Ishikawa (cell line): ENCODE data around the gene DHX8.

ENCODE experiments used
- CEBPB ChIP-seq: IDR thresholded peaks from 2 replicates; pipeline ENCODE4 v1.6.1; 2012
- CREB1 ChIP-seq: IDR thresholded peaks from 2 replicates; pipeline ENCODE4 v1.6.1; 2012; ENCODE audit warnings: low read depth
- EGR1 ChIP-seq: IDR thresholded peaks from 2 replicates; pipeline ENCODE4 v1.6.1; 2012
- EP300 ChIP-seq: IDR thresholded peaks from 2 replicates; pipeline ENCODE4 v1.6.1; 2012; ENCODE audit warnings: borderline replicate concordance
- FOXM1 ChIP-seq: IDR thresholded peaks from 2 replicates; pipeline ENCODE4 v1.6.1; 2012; ENCODE audit warnings: low read depth, borderline replicate concordance
- NFIC ChIP-seq: IDR thresholded peaks from 2 replicates; pipeline ENCODE4 v1.6.1; 2012
- RAD21 ChIP-seq: IDR thresholded peaks from 2 replicates; pipeline ENCODE4 v1.6.1; 2012; ENCODE audit warnings: low read depth
- REST ChIP-seq: IDR thresholded peaks from 2 replicates; pipeline ENCODE4 v1.6.1; 2012; ENCODE audit warnings: low read depth, mild to moderate bottlenecking
- TAF1 ChIP-seq: IDR thresholded peaks from 2 replicates; pipeline ENCODE4 v1.6.1; 2012; ENCODE audit warnings: low read depth, mild to moderate bottlenecking
- TCF12 ChIP-seq: IDR thresholded peaks from 2 replicates; pipeline ENCODE4 v1.6.1; 2012; ENCODE audit warnings: low read depth
- TEAD4 ChIP-seq: IDR thresholded peaks from 2 replicates; pipeline ENCODE4 v1.6.1; 2012
- USF1 ChIP-seq: IDR thresholded peaks from 2 replicates; pipeline ENCODE4 v1.6.1; 2012
- YY1 ChIP-seq: IDR thresholded peaks from 2 replicates; pipeline ENCODE4 v1.6.1; 2012; ENCODE audit warnings: low read depth
- ZBTB7A ChIP-seq: IDR thresholded peaks from 2 replicates; pipeline ENCODE4 v1.6.1; 2012; ENCODE audit warnings: low read depth
- TF ChIP-seq, protein P1 (sequence below): IDR thresholded peaks from 2 replicates; pipeline ENCODE4 v1.6.1; 2012

The DHX8 gene

DNA sequence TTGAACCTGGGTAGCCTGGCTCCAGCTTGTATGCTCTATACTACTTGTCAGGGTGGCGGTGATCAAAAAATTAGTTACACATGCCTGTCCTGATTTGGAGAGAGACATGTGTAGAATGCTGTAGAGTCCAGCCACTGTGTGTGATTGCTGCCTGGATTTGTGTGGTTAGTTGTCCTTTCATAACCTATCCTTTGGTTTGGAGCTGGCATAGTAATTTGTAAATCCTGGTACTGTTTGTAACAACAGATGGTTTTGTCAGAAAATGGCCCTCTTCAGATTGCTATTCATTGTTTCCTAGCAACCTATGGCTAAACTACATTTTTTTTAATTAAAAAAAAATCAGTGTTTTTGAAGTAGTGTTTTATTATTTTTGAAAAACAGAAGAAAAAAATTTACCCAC, 31.9 kb downstream of the DHX8 start:
- TF ChIP-seq USF1 (no peak), TEAD4 (no peak), EGR1 (no peak), RAD21 (no peak), CREB1 (no peak), FOXM1 (no peak), CEBPB (no peak), TAF1 (no peak), TCF12 (no peak), REST (no peak)
- TF ChIP-seq, protein P1, sequence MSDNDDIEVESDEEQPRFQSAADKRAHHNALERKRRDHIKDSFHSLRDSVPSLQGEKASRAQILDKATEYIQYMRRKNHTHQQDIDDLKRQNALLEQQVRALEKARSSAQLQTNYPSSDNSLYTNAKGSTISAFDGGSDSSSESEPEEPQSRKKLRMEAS: no peak

- TF ChIP-seq RAD21 (no peak), CREB1 (no peak), TEAD4 (no peak), FOXM1 (no peak), EGR1 (no peak), ZBTB7A (no peak), USF1 (no peak)
Measured at GRCh38 chr17:43517161-43517560, 33.4 kb downstream of the DHX8 start.

- TF ChIP-seq TEAD4 (no peak), ZBTB7A (no peak), CREB1 (no peak), CEBPB (no peak), TCF12 (no peak), EGR1 (no peak), NFIC (no peak), EP300 (no peak), TAF1 (no peak), FOXM1 (no peak), YY1 (no peak)
Measured at GRCh38 chr17:43517615-43518386, 34.0 kb downstream of the DHX8 start.

DNA sequence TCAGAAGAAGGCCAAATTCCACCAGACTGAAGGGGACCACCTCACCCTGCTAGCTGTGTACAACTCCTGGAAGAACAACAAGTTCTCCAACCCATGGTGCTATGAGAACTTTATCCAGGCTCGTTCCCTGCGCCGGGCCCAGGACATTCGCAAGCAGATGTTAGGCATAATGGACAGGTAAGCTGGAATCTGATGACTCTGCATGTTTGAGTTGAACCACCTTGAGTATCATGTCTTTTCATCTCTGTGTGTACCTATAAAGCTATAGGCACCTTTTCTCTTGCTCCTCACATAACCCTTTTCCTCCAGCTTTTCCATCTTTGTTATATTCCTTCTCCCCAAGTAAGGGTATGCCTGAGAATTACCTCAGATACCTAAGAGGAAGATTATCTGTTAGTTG, 37.6 kb downstream of the DHX8 start:
- TF ChIP-seq TEAD4 (no peak), CEBPB (no peak), TCF12 (no peak), TAF1 (no peak), EGR1 (no peak), USF1 (no peak), YY1 (no peak), NFIC (no peak), EP300 (no peak), REST (no peak), CREB1 (no peak)
- TF ChIP-seq, protein P1: no peak

DNA sequence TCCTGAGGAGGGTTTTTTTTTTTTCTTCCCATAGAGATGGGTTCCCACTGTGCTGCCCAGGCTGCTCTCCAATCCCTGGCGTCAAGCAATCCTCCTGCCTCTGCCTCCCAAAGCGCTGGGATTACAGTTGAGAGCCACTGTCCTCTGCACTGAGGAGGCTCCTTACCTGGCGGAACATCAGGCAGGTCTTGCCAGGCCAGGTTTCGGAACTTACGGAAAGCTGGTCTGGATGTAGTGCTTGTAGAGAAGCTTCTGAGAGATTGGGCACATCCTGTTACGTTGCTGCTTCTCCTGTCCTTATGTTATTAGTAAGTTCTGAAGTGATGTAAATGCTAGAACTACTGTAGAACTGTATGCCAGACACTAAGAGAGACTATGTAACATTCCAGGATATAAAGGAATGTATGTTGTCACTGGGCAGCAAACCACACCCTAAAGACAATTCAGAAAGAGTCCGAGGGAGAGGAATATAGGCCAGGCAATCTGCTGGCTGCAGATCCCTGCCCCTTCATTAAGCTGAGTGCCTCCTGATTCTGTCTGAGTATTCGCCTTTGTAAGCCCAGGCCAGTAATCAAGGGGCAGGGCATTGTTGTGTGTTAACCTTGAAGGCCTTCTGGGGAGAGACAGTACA, 41.3 kb downstream of the DHX8 start:
- TF ChIP-seq FOXM1 (no peak), TEAD4 (peak; percentile 20; the same call in 1 of the 2 replicates), TAF1 (no peak)
